DOHH2 (cell line): Measurements from ENCODE around the gene TOMM34.

Experiments used
- CTCF ChIP-seq: fragments of 200-600 bp; sonication (generic); IDR thresholded peaks from one replicate; pipeline ENCODE4 v1.5.1; 2014; ENCODE audit warnings: antibody characterized with exemption, mild to moderate bottlenecking, low read depth, low read length; ENCODE audit not compliant: poor library complexity, severe bottlenecking
- EZH2phosphoT487 ChIP-seq: fragments of 200-600 bp; sonication (generic); IDR thresholded peaks from 2 replicates; pipeline ENCODE4 v1.6.1; 2017; ENCODE audit warnings: borderline replicate concordance, mild to moderate bottlenecking, antibody characterized with exemption, low read length, moderate library complexity, mixed read lengths

GRCh38 chr20:44963325-44964215, 3.4 kb upstream of the TOMM34 start:
- TF ChIP-seq CTCF (no peak), EZH2phosphoT487 (no peak)
